ENCODE results near the gene TMEM233. TPM values are rescaled to one million over a fixed set of nuclear protein-coding genes. Genes with fewer than 3 reads are reported as not detected.
A peak's percentile ranks its signal among the peaks of the same experiment; 100 is the strongest.

The TMEM233 gene
- polyA plus RNA-seq, result not detected in 2 replicates
- polyA minus RNA-seq, result not detected in 2 replicates

DNA sequence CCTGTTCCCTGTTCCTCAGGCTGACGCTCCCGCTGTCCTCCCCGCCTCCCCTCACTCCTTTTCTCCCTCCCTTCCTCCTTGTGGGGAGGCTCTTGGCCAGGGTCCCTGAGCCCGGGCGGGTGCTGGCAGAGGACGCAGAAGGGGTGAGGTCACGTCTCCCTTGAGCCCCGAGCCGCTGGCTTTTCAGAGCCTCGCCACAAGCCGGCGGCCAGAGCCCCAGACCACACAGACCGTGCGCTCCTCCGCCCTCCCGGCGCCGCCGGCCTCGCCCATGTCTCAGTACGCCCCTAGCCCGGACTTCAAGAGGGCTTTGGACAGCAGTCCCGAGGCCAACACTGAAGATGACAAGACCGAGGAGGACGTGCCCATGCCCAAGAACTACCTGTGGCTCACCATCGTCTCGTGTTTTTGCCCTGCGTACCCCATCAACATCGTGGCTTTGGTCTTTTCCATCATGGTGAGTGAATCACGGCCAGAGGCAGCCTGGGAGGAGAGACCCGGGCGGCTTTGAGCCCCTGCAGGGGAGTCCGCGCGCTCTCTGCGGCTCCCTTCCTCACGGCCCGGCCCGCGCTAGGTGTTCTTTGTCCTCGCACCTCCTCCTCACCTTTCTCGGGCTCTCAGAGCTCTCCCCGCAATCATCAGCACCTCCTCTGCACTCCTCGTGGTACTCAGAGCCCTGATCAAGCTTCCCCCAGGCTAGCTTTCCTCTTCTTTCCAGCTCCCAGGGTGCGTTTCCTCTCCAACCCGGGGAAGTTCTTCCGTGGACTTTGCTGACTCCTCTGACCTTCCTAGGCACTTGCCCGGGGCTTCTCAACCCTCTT lies at the start of gene TMEM233:
Gene TMEM233 (plus strand): TSS at position 197 of the 821 bp plus-strand sequence. CDS start 75 bp downstream, at position 272.
- Histone ChIP-seq H3K27me3 (ENCODE audit: insufficient read depth, low read depth, low read length) (peaks cover 80% of the 10 kb centered on the region), H3K36me3 (ENCODE audit: insufficient read depth, low read length) (no peaks in the 10 kb centered on the region), H3K4me2 (ENCODE audit: low read length) (peak within 1 kb of the TSS; percentile 84), H3K27ac (ENCODE audit: low read length) (no peak within 1 kb of the TSS), H2AFZ (ENCODE audit: low read depth, low read length) (no peak within 1 kb of the TSS), H3K9me3 (ENCODE audit: low read length) (no peaks in the 10 kb centered on the region), H3K79me2 (replicated peaks; ENCODE audit: insufficient read depth, low read length) (no peaks in the 10 kb centered on the region), H3K4me3 (ENCODE audit: low read length) (peak within 1 kb of the TSS; percentile 69), H3F3A (ENCODE audit: insufficient read depth, low read length, poor library complexity, severe bottlenecking) (no peaks in the 10 kb centered on the region), H3K9me2 (ENCODE audit: insufficient read depth, low read length) (no peaks in the 10 kb centered on the region), H4K20me1 (ENCODE audit: insufficient read depth) (no peaks in the 10 kb centered on the region), H3K9ac (ENCODE audit: low read length) (peak within 1 kb of the TSS; percentile 20)
- TF ChIP-seq TAF1 (IDR thresholded peaks at IDR 0.05; ENCODE audit: low read depth) (no peak), EZH2 (IDR thresholded peaks at IDR 0.05; ENCODE audit: borderline replicate concordance, insufficient read depth, low read length, poor library complexity, severe bottlenecking) (no peak), MXI1 (conservative IDR thresholded peaks at IDR 0.05; ENCODE audit: poor library complexity, severe bottlenecking) (no peak), EP300 (conservative IDR thresholded peaks at IDR 0.05; ENCODE audit: poor library complexity, severe bottlenecking) (no peak), SMC3 (conservative IDR thresholded peaks at IDR 0.05; ENCODE audit: poor library complexity) (no peak), RAD21 (conservative IDR thresholded peaks at IDR 0.05) (no peak), POLR2AphosphoS5 (IDR thresholded peaks at IDR 0.05) (no peak)
- TF ChIP-seq, protein P1, sequence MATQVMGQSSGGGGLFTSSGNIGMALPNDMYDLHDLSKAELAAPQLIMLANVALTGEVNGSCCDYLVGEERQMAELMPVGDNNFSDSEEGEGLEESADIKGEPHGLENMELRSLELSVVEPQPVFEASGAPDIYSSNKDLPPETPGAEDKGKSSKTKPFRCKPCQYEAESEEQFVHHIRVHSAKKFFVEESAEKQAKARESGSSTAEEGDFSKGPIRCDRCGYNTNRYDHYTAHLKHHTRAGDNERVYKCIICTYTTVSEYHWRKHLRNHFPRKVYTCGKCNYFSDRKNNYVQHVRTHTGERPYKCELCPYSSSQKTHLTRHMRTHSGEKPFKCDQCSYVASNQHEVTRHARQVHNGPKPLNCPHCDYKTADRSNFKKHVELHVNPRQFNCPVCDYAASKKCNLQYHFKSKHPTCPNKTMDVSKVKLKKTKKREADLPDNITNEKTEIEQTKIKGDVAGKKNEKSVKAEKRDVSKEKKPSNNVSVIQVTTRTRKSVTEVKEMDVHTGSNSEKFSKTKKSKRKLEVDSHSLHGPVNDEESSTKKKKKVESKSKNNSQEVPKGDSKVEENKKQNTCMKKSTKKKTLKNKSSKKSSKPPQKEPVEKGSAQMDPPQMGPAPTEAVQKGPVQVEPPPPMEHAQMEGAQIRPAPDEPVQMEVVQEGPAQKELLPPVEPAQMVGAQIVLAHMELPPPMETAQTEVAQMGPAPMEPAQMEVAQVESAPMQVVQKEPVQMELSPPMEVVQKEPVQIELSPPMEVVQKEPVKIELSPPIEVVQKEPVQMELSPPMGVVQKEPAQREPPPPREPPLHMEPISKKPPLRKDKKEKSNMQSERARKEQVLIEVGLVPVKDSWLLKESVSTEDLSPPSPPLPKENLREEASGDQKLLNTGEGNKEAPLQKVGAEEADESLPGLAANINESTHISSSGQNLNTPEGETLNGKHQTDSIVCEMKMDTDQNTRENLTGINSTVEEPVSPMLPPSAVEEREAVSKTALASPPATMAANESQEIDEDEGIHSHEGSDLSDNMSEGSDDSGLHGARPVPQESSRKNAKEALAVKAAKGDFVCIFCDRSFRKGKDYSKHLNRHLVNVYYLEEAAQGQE (IDR thresholded peaks at IDR 0.05; ENCODE audit: borderline replicate concordance), result no peak
- TF ChIP-seq, protein P2, sequence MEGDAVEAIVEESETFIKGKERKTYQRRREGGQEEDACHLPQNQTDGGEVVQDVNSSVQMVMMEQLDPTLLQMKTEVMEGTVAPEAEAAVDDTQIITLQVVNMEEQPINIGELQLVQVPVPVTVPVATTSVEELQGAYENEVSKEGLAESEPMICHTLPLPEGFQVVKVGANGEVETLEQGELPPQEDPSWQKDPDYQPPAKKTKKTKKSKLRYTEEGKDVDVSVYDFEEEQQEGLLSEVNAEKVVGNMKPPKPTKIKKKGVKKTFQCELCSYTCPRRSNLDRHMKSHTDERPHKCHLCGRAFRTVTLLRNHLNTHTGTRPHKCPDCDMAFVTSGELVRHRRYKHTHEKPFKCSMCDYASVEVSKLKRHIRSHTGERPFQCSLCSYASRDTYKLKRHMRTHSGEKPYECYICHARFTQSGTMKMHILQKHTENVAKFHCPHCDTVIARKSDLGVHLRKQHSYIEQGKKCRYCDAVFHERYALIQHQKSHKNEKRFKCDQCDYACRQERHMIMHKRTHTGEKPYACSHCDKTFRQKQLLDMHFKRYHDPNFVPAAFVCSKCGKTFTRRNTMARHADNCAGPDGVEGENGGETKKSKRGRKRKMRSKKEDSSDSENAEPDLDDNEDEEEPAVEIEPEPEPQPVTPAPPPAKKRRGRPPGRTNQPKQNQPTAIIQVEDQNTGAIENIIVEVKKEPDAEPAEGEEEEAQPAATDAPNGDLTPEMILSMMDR (IDR thresholded peaks at IDR 0.05; ENCODE audit: poor library complexity, severe bottlenecking), result no peak

DNA sequence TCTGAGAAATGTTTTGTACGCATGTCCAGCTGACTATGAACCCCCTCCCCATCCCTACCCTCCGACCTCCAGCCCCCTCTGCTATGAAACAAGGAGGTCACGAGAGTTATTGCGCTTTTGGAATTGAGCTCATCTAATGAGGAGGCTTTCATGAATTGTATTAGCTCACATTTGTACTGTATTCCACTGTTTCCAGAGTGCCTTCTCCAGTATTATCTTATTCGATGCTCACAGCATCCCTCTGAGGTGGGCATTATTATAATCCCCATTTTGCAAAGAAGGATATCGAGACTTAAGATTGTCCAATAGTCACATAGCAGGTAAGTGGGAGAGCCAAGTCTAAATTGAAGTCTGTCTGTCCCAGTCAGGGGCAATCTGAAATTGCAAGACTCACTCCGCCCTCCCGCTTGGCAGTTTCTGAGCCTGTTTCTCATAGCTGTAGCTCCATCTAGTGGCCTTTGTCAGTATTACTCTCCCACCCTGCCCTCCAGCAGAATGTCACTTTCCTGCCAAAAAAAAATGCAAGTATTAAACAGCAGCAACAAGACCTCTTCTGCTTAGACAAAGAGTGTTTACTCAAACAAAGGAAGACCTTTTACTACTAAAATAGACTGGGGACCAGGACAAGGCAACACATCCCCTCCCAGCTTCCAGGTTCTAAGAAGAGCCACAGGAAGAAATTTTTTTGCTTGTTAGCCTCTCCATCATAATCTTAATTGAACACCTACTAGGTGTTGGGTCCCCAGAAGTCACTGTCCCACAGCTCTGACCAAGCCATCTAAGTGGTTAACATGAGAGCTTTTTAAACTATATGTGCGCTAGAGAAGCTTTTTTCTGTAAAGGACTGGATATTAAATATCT lies 48.6 kb upstream of the TMEM233 start:
- Histone ChIP-seq H3K9me3 (ENCODE audit: low read length) (no peaks in the 10 kb centered on the region), H3K79me2 (replicated peaks; ENCODE audit: insufficient read depth, low read length) (no peaks in the 10 kb centered on the region), H3K4me2 (ENCODE audit: low read length) (no peak overlapping the region), H2AFZ (ENCODE audit: low read depth, low read length) (no peak overlapping the region), H3K27ac (ENCODE audit: low read length) (no peak overlapping the region), H3K9ac (ENCODE audit: low read length) (no peak overlapping the region), H3K4me3 (ENCODE audit: low read length) (no peak overlapping the region), H3F3A (ENCODE audit: insufficient read depth, low read length, poor library complexity, severe bottlenecking) (no peaks in the 10 kb centered on the region), H3K9me2 (ENCODE audit: insufficient read depth, low read length) (no peaks in the 10 kb centered on the region), H4K20me1 (ENCODE audit: insufficient read depth) (no peaks in the 10 kb centered on the region), H3K36me3 (ENCODE audit: insufficient read depth, low read length) (no peaks in the 10 kb centered on the region), H3K27me3 (ENCODE audit: insufficient read depth, low read depth, low read length) (no peaks in the 10 kb centered on the region)
- no peak for TF ChIP-seq TAF1 (IDR thresholded peaks at IDR 0.05; ENCODE audit: low read depth)
- TF ChIP-seq POLR2AphosphoS5 (IDR thresholded peaks at IDR 0.05), result no peak
- TF ChIP-seq, protein P2 (IDR thresholded peaks at IDR 0.05; ENCODE audit: poor library complexity, severe bottlenecking), result peak; percentile 96
- TF ChIP-seq EP300 (conservative IDR thresholded peaks at IDR 0.05; ENCODE audit: poor library complexity, severe bottlenecking), result no peak
- no peak for TF ChIP-seq MXI1 (conservative IDR thresholded peaks at IDR 0.05; ENCODE audit: poor library complexity, severe bottlenecking)
- peak; percentile 98 for TF ChIP-seq SMC3 (conservative IDR thresholded peaks at IDR 0.05; ENCODE audit: poor library complexity)
- TF ChIP-seq, protein P1 (IDR thresholded peaks at IDR 0.05; ENCODE audit: borderline replicate concordance), result no peak
- no peak for TF ChIP-seq EZH2 (IDR thresholded peaks at IDR 0.05; ENCODE audit: borderline replicate concordance, insufficient read depth, low read length, poor library complexity, severe bottlenecking)
- peak; percentile 99 for TF ChIP-seq RAD21 (conservative IDR thresholded peaks at IDR 0.05)
